Stimulated activated CD4-positive, alpha-beta T cell treated with anti-CD3 and anti-CD28 coated beads, Interleukin-1b, Interleukin-23, amount 100 ng/mL, for 4 hours (primary cell): ENCODE measurements around the gene TENM4.

ENCODE experiments used
- DNase-seq, 2 donors: peaks; one replicate each; pipeline ENCODE4 v3.0.0-alpha.2; 2020; ENCODE audit warnings: low read depth in 2 of 2

TENM4 gene

DNA sequence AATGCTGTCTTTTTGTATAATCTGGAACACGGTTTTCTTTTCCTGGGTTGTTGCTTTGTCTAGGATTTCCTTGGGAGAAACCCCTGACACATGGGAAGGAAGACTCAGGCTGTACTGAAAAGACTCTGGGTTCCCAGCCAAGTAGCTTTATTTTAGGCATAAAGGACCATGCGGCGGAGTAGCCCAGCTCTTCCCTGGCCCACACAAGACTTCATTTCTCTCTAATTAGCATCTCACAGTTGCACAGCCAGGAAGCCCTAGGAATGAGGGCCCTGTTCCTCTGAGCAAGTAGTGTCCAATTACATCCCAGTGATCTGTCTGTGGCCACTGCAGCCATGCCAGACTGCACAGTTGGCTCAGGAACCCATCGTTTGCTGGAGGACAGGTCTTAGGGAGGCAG lies 319.5 kb downstream of the TENM4 start:
- no peak for DNase-seq

DNA sequence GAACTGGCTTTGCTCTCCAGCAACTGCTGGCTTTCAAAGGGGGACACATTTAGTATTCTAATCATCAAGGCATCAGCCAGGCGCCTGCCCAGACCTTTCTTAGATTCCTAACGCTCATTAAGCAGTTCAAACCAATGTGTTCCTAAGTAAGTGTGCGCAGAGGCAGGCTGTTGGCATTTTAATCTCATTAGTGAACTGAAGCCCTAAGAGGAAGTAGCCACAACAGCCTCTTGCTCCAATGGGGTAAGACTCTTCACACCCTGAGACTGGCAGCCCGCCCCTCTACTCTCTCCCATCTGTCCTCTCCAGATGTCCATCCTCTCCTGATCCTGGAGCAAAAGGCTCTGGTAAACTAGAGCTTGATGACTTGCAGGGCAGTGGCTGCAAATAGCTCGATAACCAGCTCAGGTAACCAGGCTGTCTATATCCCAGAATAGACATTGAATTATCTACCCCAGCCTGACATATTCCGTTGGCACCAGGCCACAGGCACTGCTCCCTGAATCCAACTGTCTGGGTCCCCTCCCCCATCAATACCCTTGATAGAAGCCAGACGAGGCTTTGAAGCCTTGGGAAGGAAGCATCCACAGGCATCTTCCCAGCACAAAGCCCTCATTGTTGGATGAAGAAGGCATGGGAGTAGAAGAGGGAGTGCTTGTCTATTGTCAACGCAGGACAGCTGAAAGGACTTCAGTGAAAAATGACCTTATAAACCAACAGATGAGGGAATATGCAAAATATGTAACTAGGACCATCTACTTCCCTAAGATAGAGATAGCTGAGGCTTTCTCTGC lies 321.1 kb downstream of the TENM4 start:
- no peak for DNase-seq

- no peak for DNase-seq
Observed at GRCh38 chr11:79117488-79117887, 323.3 kb downstream of the TENM4 start.

DNA sequence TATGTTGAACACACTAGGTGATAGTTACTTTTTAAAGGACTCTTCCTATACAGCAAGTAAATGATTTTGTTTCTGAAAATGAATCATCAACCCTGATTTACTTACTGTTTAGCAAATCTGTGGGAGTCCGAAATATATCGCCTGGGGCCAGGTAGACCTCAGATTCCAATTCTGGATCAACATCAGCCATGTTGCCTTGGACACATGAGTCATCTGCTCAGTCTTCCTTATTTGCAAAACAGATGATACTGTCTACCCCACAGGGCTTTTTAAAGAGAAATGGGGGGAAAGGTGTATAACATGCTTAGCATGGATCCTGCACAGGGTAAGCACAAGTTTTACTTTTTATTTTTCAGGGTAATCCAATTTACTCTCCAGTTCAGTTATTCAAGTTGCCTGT lies 324.2 kb downstream of the TENM4 start:
- DNase-seq, result no peak

DNA sequence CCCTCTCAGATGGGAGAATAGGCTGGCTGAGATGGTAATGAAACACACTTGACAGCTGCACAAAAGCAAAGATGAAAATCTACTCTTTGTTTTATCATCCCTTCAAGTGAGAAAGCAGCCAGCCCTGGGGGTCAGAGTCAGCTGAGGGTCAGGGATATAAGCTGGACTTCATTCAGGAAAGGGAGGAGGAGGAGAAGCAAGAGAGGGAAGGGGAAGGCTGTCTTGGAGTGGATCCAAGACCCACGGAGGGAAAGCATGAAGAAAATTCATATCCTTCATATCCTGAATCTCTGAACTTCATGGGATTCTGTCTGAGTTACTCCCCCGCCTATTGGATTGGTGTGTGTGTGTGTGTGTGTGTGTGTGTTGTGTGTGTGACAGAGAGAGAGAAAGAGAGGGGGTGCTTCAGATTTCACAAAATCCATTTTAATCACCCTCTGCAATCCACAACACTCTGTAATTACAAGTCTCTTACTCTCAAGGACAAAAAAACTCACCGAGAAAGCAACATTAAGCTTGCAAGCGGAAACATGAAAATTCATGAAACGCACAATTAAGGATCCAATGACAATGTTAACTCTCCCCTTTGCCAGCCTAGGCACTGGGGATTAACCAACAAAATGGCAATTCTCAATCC lies 327.7 kb downstream of the TENM4 start:
- DNase-seq, result no peak

DNA sequence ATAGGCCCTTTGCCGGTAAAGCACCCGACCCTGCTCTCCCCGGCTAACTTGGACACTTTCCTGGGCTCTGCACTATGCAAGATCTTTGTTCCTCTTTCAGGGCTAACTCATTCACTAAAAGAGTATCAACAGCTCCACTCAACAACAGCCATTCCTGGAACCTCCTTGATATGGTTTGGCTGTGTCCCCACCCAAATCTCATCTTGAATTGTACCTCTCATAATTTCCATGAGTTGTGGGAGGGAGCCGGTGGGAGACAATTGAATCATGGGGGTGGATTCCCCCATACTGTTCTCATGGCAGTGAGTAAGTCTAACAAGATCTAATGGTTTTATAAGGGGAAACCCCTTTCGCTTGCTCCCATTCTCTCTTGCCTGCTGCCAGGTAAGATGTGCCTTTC lies 330.0 kb downstream of the TENM4 start:
- DNase-seq, result no peak

DNA sequence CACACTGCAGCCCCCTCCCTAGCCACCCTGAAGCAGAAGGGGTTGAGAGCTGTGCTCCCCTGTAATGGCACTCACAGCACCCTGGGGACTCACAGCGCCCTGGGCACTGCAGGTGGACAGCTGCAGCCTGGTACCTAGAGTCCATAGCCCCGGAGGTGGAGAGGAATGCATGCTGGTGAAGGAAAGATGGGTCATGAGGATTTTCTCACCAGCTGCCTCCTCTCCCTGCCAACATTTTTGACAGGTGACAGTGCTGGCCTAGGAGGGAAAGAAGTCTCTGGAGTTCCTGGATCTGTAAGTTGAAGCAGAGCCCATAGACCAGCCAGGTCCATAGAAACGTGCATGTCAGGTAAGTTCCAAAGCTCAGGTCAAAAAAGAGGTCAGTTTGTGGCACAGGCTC lies 330.5 kb downstream of the TENM4 start:
- no peak for DNase-seq

GRCh38 chr11:79108851-79109250 lies 332.0 kb downstream of the TENM4 start:
- DNase-seq, result no peak

DNA sequence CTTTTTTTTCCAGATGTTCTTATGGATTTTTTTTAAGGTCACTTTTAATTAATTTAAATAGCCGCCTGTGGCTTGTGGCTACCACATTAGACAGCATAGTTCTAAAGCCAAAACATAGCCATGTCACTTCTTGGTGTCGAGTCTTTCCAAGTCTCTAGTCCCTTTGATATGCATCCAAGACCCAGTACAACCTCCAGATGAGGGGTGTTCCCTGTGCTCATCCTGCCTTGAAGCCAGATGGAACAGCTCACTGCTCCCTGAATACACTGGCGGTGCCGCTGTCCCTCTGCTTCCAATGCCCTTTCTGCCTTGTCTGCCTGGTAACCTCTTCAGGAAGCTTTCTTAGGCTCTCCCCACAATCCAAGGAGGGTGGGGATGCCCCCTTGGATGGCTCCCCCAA lies 338.0 kb downstream of the TENM4 start:
- DNase-seq, result no peak

GRCh38 chr11:79101656-79102055 lies 339.2 kb downstream of the TENM4 start:
- no peak for DNase-seq

GRCh38 chr11:79100093-79100910 lies 340.5 kb downstream of the TENM4 start:
- no peak for DNase-seq

GRCh38 chr11:79098146-79098545 lies 342.7 kb downstream of the TENM4 start:
- no peak for DNase-seq

DNA sequence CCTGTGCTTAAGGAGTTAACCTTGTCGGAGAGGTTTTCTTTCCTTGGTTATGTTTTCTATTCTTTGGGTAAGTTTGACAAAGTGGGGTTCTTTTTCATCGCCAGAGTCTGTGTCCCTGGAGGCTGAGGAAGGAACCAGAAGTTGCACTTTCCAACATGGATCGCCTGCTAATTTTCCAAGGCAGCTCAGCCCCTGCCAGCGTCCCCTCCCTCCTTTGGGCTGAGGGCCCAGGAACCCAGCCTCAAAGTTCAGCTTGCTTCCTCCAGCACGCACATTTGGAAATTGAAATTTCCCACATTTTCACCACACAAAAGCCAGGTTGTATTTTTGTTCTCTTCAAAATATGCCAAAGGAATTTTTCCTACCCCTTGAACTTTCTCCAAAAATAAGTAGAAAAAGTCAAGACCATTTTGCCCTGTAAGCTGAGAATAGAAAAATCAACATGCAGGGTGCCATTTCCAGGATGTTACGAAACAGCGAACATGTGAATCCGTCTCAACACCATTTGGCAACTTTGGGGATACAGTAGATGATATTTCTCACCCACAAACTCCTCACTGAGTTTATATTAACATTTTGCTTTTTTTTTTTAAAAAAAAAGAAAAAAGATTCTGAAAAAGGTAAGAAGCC lies 343.5 kb downstream of the TENM4 start:
- DNase-seq, result no peak

DNA sequence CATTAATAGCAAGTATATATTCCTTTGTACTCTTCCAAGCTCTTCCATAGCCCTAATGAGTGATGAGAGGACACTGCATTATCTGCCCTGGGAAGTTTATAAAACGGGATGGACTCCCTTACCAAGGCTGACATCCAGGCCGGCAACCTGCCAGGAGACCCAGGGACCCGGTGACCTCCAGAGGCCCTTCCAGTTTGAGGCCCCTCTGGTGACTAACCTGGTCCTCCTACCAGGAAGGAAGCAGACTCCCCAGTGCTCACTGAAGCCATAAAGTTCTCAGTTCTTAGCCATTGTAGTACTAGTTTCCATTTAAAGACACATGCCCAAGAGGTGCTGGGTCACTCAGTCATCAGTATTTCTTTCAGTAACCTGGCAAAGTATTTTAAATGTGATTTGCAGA lies 345.4 kb downstream of the TENM4 start:
- no peak for DNase-seq

GRCh38 chr11:79094616-79095015 lies 346.2 kb downstream of the TENM4 start:
- no peak for DNase-seq

DNA sequence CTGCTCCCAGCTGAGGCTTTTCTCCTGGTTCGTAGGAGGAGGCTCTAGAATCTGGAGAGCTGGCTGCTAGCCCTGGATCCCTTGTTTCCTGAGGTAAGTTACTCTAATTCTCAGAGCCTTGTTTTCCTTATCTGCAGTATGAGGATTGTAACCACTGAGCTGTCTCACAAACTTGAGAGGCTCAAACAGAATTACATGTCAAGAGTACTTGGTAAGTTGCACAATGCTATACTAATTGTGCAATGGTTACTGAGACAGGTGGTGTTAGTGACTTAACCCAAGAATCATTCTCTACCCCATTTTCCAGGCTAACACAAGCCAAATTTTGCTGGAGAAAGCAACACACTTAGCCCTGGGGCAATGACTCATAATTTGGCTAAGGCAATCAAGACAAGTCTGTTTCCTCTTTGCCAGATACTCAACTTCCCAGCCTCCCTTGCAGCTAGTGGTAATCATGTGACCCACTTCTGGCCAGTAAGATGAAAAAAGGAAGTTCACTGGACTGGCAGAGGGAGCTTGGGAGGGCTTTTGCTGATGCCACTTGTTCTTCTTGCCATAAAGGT lies 348.0 kb downstream of the TENM4 start:
- no peak for DNase-seq

- DNase-seq, result no peak
Observed at GRCh38 chr11:79090191-79090705, 350.6 kb downstream of the TENM4 start.

GRCh38 chr11:79089601-79090000 lies 351.2 kb downstream of the TENM4 start:
- DNase-seq, result no peak

- no peak for DNase-seq
Observed at GRCh38 chr11:79088967-79089366, 351.9 kb downstream of the TENM4 start.

- DNase-seq, result no peak
Observed at GRCh38 chr11:79087961-79088318, 352.9 kb downstream of the TENM4 start.

- DNase-seq, result no peak
Observed at GRCh38 chr11:79087238-79087960, 353.4 kb downstream of the TENM4 start.
